Tibial nerve (tissue), 4 donors: ENCODE measurements around the gene GSG1L. TPM values are rescaled to one million over a fixed set of nuclear protein-coding genes. Genes with fewer than 3 reads are reported as not detected.
"Not testable (repeated sequence)": the region's sequence is repeated elsewhere in the genome, so short reads cannot be mapped to it uniquely, and the experiment has no call there.

Source experiments
- DNase-seq, 2 donors: peaks; one replicate each; pipeline ENCODE4 v3.0.0-alpha.2; 2019; ENCODE audit warnings: low spot score in 2 of 2
- H3K27ac ChIP-seq, 4 donors: fragments of 200-600 bp; sonication (generic) in 3 of 4; one replicate each; pipeline ENCODE4 v1.5.1; 2017 to 2019; ENCODE audit warnings: mild to moderate bottlenecking in 1 of 4
- H3K27me3 ChIP-seq, 2 donors: fragments of 200-600 bp; sonication (generic) in 1 of 2; one replicate each; pipeline versions ENCODE4 v1.5.1 to v1.6.0; 2017 to 2019
- H3K36me3 ChIP-seq, 3 donors: fragments of 200-600 bp; sonication (generic); one replicate each; pipeline ENCODE4 v1.5.1; 2018 to 2019
- H3K4me1 ChIP-seq, 4 donors: fragments of 200-600 bp; sonication (generic) in 3 of 4; one replicate each; pipeline ENCODE4 v1.5.1; 2017 to 2019
- H3K4me3 ChIP-seq, 4 donors: fragments of 200-600 bp; sonication (generic) in 3 of 4; one replicate each; pipeline ENCODE4 v1.5.1; 2017 to 2019; ENCODE audit warnings: mild to moderate bottlenecking in 1 of 4, moderate library complexity in 1 of 4
- H3K9me3 ChIP-seq, 4 donors: fragments of 200-600 bp; sonication (generic) in 3 of 4; one replicate each; pipeline ENCODE4 v1.5.1; 2017 to 2019
- EP300 ChIP-seq, 2 donors: sonication (generic); formaldehyde crosslinking; IDR thresholded peaks; one replicate each; pipeline ENCODE4 v1.6.1; 2017; ENCODE audit warnings: antibody characterized with exemption in 2 of 2, mild to moderate bottlenecking in 1 of 2
- POLR2A ChIP-seq, 2 donors: fragments of 450-650 bp; IDR thresholded peaks; one replicate each; pipeline ENCODE4 v1.6.1; 2017; ENCODE audit warnings: antibody characterized with exemption in 2 of 2, mild to moderate bottlenecking in 2 of 2, moderate library complexity in 2 of 2
- WGBS, 2 donors: methylation state at CpG; one replicate each; pipeline ENCODE4 v1.1.5; 2018; 5-methylcytosine and 5-hydroxymethylcytosine counted together
- total RNA-seq, 4 donors: library from RNA; depleted of rRNA; stranded (reverse); fragments of >200 nt; gene quantifications; one replicate each; pipeline ENCODE4 v1.1.0, GENCODE V29; 2016
- TF ChIP-seq, protein P1 (sequence below), 5 experiments: fragments of 200-600 bp in 3 of 5; fragments of 450-650 bp in 2 of 5; sonication (generic) in 3 of 5; IDR thresholded peaks; one replicate each; pipeline ENCODE4 v1.5.1; 2016 to 2019; ENCODE audit warnings: antibody characterized with exemption in 5 of 5, mild to moderate bottlenecking in 3 of 5, moderate library complexity in 2 of 5

Gene GSG1L
- total RNA-seq, 4 donors from 2014 or later, result not detected

DNA sequence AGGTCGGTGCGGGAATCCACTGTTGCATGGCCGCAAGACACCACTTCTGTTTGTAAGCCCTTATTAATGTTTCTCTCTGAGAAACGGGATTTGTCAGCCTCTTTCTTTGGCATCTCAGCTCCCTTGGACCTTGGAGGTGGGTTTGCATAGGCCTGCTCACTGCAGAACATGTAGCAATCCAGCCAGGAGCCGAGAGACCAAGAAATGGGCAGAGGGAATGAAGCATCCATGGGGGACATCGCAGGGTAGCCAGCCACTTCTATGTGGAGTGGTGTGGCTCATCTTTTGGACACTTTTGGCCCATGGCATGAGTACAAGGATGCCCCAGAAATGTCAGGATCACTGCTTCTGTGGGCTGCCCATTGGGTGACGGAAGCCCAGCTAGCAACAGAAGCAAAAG lies 79.4 kb downstream of the GSG1L start:
- TF ChIP-seq, protein P1, sequence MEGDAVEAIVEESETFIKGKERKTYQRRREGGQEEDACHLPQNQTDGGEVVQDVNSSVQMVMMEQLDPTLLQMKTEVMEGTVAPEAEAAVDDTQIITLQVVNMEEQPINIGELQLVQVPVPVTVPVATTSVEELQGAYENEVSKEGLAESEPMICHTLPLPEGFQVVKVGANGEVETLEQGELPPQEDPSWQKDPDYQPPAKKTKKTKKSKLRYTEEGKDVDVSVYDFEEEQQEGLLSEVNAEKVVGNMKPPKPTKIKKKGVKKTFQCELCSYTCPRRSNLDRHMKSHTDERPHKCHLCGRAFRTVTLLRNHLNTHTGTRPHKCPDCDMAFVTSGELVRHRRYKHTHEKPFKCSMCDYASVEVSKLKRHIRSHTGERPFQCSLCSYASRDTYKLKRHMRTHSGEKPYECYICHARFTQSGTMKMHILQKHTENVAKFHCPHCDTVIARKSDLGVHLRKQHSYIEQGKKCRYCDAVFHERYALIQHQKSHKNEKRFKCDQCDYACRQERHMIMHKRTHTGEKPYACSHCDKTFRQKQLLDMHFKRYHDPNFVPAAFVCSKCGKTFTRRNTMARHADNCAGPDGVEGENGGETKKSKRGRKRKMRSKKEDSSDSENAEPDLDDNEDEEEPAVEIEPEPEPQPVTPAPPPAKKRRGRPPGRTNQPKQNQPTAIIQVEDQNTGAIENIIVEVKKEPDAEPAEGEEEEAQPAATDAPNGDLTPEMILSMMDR (IDR thresholded peaks at IDR 0.05), result no peak
- TF ChIP-seq EP300 (IDR thresholded peaks at IDR 0.05) (no peak), POLR2A (IDR thresholded peaks at IDR 0.05) (no peak)
- Histone ChIP-seq H3K9me3 (peaks cover 0 to 6% (median 0%) of the 10 kb centered on the region in 4 donors), H3K27ac (no peak overlapping the region), H3K4me3 (no peak overlapping the region), H3K36me3 (no peaks in the 10 kb centered on the region), H3K27me3 (no peaks in the 10 kb centered on the region), H3K4me1 (no peaks in the 10 kb centered on the region)
- no peak for DNase-seq
- 87 to 93% methylated on average over 7 of the region's 7 CpGs for WGBS, 2 donors

DNA sequence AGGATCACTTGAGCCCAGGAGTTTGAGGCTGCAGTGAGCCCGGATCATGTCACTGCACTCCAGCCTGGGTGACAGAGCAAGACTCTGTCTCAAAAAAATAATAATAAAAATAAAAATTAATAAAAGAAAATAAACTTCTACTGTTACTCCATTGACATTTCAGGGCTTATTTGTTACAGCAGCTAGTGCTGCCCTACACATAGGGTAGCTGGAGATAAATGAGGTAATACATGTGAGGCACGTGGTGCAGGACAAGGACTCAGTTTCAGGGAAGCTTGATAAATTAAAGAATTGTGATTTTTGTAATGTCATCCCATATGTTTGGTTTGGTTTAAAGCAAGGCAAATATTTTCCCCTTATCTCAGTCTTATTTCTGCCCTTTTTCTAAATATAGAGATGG lies 80.3 kb downstream of the GSG1L start:
- H3K4me3 ChIP-seq, result no peak overlapping the region
- no peaks in the 10 kb centered on the region for H3K4me1 ChIP-seq
- TF ChIP-seq EP300 (IDR thresholded peaks at IDR 0.05), result no peak
- no peaks in the 10 kb centered on the region for H3K27me3 ChIP-seq
- H3K27ac ChIP-seq, result no peak overlapping the region
- peaks cover 0 to 6% (median 0%) of the 10 kb centered on the region in 4 donors for H3K9me3 ChIP-seq
- DNase-seq, result no peak
- H3K36me3 ChIP-seq, result no peaks in the 10 kb centered on the region
- WGBS, 2 donors, result 33 to 78% methylated on average over 2 of the region's 2 CpGs

DNA sequence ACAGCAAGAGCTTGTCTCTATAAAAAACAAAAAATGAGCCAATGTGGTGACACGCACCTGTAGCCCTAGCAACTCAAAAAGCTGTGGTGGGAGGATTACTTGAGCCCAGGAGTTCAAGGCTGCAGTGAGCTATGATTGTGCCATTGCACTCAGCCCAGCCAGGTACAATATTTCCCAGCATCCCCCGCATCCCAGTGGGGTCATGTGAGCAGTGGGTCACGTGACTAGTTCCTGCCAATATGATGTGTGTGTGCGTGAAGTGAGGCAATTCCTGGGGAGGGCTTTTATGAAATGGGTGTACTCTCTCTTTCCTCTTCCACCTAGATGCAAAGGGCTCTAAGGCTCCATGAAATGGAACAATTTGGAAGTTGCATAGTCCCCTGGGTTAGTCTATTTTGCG lies 81.3 kb downstream of the GSG1L start:
- no peak overlapping the region for H3K27ac ChIP-seq
- no peaks in the 10 kb centered on the region for H3K27me3 ChIP-seq
- no peaks in the 10 kb centered on the region for H3K4me1 ChIP-seq
- 76 to 81% methylated on average over 5 of the region's 5 CpGs for WGBS, 2 donors
- no peak for DNase-seq
- H3K4me3 ChIP-seq, result no peak overlapping the region
- peaks cover 0 to 6% (median 0%) of the 10 kb centered on the region in 4 donors for H3K9me3 ChIP-seq
- no peak for TF ChIP-seq EP300 (IDR thresholded peaks at IDR 0.05)
- TF ChIP-seq, protein P1 (IDR thresholded peaks at IDR 0.05), result no peak
- TF ChIP-seq POLR2A (IDR thresholded peaks at IDR 0.05), result no peak
- no peaks in the 10 kb centered on the region for H3K36me3 ChIP-seq

DNA sequence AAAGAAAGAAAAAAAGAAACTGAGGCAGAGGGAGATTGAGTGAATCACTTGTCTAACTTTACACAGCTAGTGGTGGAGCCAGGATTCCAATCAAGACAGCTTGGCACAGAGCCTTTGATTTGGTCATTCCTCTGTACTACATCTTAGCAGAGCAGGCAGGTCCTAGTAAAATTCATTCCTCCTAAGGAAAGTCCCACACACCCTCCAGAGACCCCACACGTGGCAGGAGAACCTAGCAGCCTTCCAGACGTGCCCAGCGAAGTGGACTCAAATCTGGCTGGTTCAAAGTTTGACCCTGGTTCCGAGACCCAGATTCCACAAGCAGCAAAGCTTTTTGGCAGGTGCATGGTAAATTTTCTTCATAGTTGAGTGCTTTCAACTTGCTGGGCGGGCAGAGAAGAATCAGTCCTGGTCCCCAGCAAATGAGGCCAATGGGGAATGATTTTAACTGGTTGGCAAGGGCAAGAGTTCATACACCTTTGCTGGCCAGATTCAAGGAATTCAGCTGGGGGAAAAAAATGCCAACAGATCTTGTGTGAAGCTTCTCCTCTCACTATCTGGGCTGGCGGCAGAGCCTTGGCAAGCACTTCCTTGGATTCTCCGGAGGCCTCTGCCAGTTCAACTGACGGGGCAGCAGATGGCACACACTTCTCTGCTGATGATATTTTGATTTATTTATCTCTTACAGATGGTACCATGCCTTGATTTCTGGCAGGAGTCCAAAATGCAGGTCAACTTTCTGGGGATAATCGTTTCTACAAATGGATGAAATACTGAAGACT lies 82.4 kb downstream of the GSG1L start:
- Histone ChIP-seq H3K4me3 (no peak overlapping the region), H3K36me3 (no peaks in the 10 kb centered on the region), H3K9me3 (peaks cover 0 to 6% (median 0%) of the 10 kb centered on the region in 4 donors), H3K27ac (no peak overlapping the region), H3K4me1 (no peaks in the 10 kb centered on the region), H3K27me3 (no peaks in the 10 kb centered on the region)
- no peak for DNase-seq
- TF ChIP-seq EP300 (IDR thresholded peaks at IDR 0.05) (no peak), POLR2A (IDR thresholded peaks at IDR 0.05) (no peak)
- TF ChIP-seq, protein P1 (IDR thresholded peaks at IDR 0.05), result no peak
- 56 to 58% methylated on average over 9 of the region's 9 CpGs for WGBS, 2 donors

DNA sequence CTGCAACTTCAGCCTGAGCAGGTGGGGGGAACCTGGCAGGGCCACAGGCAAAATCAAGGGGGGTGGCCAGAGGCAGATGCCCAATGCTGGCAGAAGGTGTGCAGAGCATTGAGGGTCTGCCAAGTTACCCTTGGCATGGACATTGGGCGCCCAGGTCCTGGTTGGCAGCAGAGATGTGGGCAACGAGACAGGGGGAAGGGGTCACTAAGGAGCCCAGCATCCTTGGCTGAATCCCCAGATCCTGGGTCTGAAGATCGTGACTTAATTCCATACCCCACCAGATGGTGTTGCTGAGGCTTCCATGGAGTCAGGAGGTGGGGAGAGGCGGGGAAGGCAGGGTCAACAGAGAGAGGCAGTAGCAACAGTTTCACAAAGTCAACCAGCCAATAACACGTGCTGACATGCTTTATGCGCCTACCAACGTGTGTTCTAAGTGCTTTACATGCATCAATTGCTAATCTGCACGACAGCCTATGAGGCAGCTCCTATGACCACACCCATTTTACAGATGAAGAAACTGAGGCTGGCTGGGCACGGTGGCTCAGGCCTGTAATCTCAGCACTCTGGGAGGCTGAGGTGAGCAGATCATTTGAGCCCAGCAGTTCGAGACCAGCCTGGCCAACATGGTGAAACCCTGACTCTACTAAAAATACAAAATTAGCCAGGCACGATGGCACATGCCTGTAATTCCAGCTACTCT lies 83.3 kb downstream of the GSG1L start:
- H3K27me3 ChIP-seq, result no peaks in the 10 kb centered on the region
- TF ChIP-seq, protein P1 (IDR thresholded peaks at IDR 0.05), result no peak
- no peak overlapping the region for H3K27ac ChIP-seq
- no peak for DNase-seq
- no peaks in the 10 kb centered on the region for H3K36me3 ChIP-seq
- H3K4me1 ChIP-seq, result no peaks in the 10 kb centered on the region
- no peak overlapping the region for H3K4me3 ChIP-seq
- peaks cover 0 to 6% (median 0%) of the 10 kb centered on the region in 4 donors for H3K9me3 ChIP-seq
- WGBS, 2 donors, result 57 to 76% methylated on average over 10 to 11 of the region's 11 CpGs

DNA sequence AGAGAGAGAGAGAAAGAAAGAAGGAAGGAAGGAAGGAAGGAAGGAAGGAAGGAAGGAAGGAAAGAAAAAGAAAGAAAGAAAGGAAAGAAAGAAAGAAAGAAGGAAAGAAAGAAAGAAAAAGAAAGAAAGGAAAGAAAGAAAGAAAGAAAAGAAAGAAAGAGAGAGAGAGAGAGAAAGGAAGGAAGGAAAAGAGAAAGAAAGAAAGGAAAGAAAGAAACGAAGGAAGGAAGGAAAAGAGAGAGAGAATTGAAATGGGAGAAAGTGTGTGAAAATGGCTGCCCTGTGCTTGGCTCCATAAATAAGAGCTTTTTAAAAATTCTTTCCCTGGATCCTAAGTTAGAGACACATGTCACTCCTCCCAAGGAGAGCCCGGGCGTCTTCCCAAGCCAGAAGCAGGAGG lies 83.8 kb downstream of the GSG1L start:
- not testable (repeated sequence) for H3K36me3 ChIP-seq, H3K4me3 ChIP-seq, H3K9me3 ChIP-seq, H3K4me1 ChIP-seq, H3K27me3 ChIP-seq, H3K27ac ChIP-seq, DNase-seq
- WGBS, 2 donors, result 54 to 71% methylated on average over 3 of the region's 3 CpGs
